NB4 (cell line): Measurements from ENCODE around the gene CCDC91.

Source experiments
- DNase-seq: peaks from one replicate; pipeline ENCODE4 v3.0.0; 2010; ENCODE audit warnings: low read depth
- H3K4me3 ChIP-seq: one replicate; pipeline ENCODE4 v1.5.1; 2011; ENCODE audit warnings: mild to moderate bottlenecking, low read depth, low read length, moderate library complexity
- MYC ChIP-seq: IDR thresholded peaks from 2 replicates; pipeline ENCODE4 v1.6.1; 2011; ENCODE audit warnings: low read depth, low read length
- POLR2A ChIP-seq: IDR thresholded peaks from 2 replicates; pipeline ENCODE4 v1.6.1; 2011; ENCODE audit warnings: mild to moderate bottlenecking; ENCODE audit not compliant: insufficient read length; ENCODE audit errors: extremely low read depth
- TF ChIP-seq, protein P1 (sequence below): IDR thresholded peaks from one replicate; pipeline ENCODE4 v1.5.1; 2012; ENCODE audit warnings: low read depth, low read length
- TF ChIP-seq, protein P2 (sequence below): IDR thresholded peaks from 2 replicates; pipeline ENCODE4 v1.6.1; 2011; ENCODE audit warnings: low read depth, low read length

The CCDC91 gene

DNA sequence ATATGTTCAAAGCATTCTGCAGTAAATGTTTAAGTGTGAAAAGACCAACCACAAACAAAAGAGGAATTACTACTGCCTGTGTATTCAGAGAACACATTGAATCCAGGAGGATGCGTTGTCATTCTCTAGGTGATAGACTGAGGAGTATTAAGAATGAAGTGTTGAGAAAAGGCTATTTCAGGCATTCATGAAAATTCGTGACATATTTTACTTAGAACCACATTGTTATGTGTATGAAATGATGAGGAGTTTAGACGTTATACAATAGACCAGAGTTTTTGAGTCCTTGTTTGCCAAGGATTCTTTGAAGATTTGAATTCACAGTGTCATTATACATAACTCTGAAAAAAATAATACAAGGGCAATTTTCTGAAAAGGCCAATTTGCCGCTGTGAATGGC is 251.8 kb downstream of the CCDC91 start:
- H3K4me3 ChIP-seq = no peak overlapping the region
- DNase-seq = no peak
- no peak for TF ChIP-seq POLR2A
- TF ChIP-seq MYC = no peak
- TF ChIP-seq, protein P1, sequence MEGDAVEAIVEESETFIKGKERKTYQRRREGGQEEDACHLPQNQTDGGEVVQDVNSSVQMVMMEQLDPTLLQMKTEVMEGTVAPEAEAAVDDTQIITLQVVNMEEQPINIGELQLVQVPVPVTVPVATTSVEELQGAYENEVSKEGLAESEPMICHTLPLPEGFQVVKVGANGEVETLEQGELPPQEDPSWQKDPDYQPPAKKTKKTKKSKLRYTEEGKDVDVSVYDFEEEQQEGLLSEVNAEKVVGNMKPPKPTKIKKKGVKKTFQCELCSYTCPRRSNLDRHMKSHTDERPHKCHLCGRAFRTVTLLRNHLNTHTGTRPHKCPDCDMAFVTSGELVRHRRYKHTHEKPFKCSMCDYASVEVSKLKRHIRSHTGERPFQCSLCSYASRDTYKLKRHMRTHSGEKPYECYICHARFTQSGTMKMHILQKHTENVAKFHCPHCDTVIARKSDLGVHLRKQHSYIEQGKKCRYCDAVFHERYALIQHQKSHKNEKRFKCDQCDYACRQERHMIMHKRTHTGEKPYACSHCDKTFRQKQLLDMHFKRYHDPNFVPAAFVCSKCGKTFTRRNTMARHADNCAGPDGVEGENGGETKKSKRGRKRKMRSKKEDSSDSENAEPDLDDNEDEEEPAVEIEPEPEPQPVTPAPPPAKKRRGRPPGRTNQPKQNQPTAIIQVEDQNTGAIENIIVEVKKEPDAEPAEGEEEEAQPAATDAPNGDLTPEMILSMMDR = no peak
- TF ChIP-seq, protein P2, sequence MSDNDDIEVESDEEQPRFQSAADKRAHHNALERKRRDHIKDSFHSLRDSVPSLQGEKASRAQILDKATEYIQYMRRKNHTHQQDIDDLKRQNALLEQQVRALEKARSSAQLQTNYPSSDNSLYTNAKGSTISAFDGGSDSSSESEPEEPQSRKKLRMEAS = no peak

DNA sequence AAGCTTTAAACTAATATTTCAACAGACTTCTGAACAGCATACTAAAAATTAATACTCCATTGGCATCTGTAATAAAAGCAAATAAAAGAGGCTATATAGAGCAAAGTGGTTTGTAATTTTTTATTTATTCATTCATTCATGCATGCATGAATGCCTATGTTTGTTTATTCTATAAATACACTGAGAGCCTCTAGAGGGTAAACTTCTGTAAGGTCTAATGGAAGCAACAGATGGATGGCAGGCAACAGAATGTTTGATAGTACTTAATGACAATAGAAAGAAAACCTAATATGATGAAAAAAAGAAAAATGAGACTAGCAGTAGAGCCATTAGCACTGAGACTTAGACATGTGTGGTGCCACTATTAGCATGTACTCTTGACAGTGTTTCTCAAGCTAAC is 253.1 kb downstream of the CCDC91 start:
- TF ChIP-seq, protein P1 = no peak
- no peak for TF ChIP-seq POLR2A
- no peak overlapping the region for H3K4me3 ChIP-seq
- DNase-seq = no peak

DNA sequence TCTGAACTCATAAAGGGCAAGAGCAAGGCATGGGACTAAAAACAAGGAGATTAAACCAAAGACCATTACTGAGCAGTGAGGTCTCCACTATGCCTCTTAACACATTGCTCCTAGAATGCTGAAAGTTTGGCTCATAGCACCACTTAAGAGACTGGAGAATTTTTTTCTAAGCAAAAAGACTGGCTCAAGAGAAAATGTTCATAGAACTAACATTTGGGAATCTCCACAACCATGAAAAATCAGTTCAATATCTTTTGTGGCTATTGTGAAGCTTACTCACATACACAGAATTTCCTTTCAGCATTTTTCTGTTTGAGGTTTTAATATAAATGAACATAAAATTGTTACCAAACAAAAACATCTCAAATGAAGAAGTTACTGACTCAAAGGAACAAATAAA is 255.8 kb downstream of the CCDC91 start:
- DNase-seq = no peak
- TF ChIP-seq MYC = no peak
- TF ChIP-seq, protein P2 = no peak
- no peak for TF ChIP-seq POLR2A
- TF ChIP-seq, protein P1 = no peak
- H3K4me3 ChIP-seq = no peak overlapping the region

DNA sequence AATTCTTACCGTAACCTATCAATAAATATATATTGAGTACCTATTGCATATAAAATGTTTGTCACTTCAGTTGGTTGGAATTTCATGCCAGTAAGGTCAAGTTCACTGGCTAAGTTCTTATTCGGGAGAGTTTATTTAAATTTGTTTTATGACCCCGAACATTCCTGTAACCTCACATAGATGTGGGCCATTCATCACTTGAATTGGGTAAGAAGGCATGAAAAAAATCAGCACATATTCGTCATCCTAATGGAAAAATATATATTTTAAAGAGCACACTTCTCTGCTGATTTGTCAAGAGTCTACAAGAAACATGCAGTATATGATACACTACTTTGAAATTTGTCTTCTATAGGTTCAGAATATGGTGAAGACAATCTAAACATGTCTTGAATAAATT is 263.4 kb downstream of the CCDC91 start:
- H3K4me3 ChIP-seq = no peak overlapping the region
- TF ChIP-seq POLR2A = no peak
- TF ChIP-seq MYC = no peak
- TF ChIP-seq, protein P1 = no peak
- TF ChIP-seq, protein P2 = no peak
- DNase-seq = no peak

DNA sequence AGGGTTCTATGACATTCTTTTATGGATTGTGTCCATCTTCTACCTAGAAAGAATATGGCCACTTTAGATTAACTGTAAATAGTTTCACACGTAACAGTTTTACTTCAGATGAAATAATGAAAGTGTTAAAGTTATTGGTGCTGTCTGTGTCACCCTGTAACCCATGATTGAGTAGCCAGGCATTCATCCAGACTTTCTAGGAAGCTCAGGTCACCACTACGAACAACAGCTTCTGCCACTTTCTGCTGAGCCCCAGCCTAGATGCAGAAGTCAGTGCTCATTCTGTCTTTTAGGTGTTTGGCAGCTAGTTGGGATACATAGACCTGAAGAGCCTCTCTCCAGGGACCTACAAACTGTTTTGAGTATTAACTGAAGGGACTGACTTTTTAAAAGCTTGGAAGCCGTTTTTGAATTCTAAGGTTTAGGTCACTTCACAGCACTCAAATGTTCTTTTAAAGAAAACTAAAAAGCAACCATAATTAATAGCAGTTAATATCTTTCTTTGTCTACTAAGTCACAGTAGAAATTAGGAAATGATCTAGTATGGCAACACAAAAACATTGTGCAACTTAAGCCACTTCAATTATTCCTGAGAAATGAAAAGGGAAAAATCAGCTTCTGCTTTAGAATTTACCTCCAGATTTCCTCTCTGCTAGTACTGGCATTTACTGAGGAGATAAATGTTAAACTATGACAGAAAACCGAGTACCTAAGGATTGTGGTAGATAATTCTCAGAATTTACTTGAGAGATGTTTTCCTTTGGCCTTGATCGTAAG is 266.9 kb downstream of the CCDC91 start:
- no peak for DNase-seq
- TF ChIP-seq, protein P2 = no peak
- TF ChIP-seq, protein P1 = no peak
- H3K4me3 ChIP-seq = no peak overlapping the region

DNA sequence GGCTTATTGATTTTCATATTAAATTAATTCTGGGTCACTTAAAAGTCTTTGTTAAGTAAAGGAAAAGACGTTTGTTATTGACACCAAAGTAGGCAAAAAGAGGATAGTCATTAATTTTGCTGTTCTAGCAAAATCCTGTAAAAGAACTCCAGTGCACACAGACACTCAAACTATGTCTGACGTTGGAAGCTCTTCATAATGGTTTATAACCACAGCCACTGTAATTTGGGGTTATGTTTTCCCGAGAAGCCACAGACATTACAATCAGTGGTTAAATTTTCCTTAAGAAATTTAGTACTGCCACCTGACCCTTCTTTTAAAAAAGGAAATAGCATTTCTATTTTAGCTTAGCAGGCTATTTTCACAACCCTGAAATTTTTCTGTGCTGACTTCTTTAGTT is 267.5 kb downstream of the CCDC91 start:
- H3K4me3 ChIP-seq = no peak overlapping the region
- TF ChIP-seq, protein P2 = no peak
- TF ChIP-seq, protein P1 = no peak
- TF ChIP-seq POLR2A = no peak
- TF ChIP-seq MYC = no peak
- no peak for DNase-seq
